Neural cell (in vitro differentiated cells): ENCODE results near the gene SVBP. TPM values are rescaled to one million over a fixed set of nuclear protein-coding genes. Genes with fewer than 3 reads are reported as not detected.
A peak's percentile ranks its signal among the peaks of the same experiment; 100 is the strongest.

Source experiments
- H2AFZ ChIP-seq: fragments of 200-600, 300-800 bp; sonication (generic), shearing (Covaris generic); 2 replicates; pipeline ENCODE4 v1.6.0; 2014; ENCODE audit warnings: low read depth, mild to moderate bottlenecking, antibody characterized with exemption, low read length, moderate library complexity
- H3F3A ChIP-seq: fragments of 200-600 bp; shearing (Covaris generic); 2 replicates; pipeline ENCODE4 v1.6.1; 2016; ENCODE audit warnings: mild to moderate bottlenecking, moderate library complexity, mixed read lengths, antibody characterized with exemption, low read length; ENCODE audit not compliant: insufficient read depth, poor library complexity, severe bottlenecking
- H3K27ac ChIP-seq: fragments of 200-600, 300-800 bp; sonication (generic), shearing (Covaris generic); 2 replicates; pipeline ENCODE4 v1.5.1; 2014; ENCODE audit warnings: mild to moderate bottlenecking, low read length, moderate library complexity
- H3K27me3 ChIP-seq: fragments of 300-800, 200-600 bp; sonication (generic), shearing (Covaris generic); 2 replicates; pipeline ENCODE4 v1.6.0; 2014; ENCODE audit warnings: mild to moderate bottlenecking, low read depth, low read length, moderate library complexity; ENCODE audit not compliant: insufficient read depth
- H3K36me3 ChIP-seq: fragments of 300-800, 200-600 bp; sonication (generic), shearing (Covaris generic); 2 replicates; pipeline ENCODE4 v1.5.1; 2014; ENCODE audit warnings: mild to moderate bottlenecking, antibody characterized with exemption, low read length, moderate library complexity; ENCODE audit not compliant: insufficient read depth
- H3K4me2 ChIP-seq: fragments of 300-800, 200-600 bp; sonication (generic), shearing (Covaris generic); 2 replicates; pipeline ENCODE4 v1.6.0; 2014; ENCODE audit warnings: mild to moderate bottlenecking, low read length
- H3K4me3 ChIP-seq: fragments of 300-800, 200-600 bp; sonication (generic), shearing (Covaris generic); 2 replicates; pipeline ENCODE4 v1.5.1; 2014; ENCODE audit warnings: mild to moderate bottlenecking, low read length, moderate library complexity
- H3K79me2 ChIP-seq: fragments of 200-600 bp; shearing (Covaris generic); replicated peaks from 2 replicates; pipeline ENCODE4 v1.6.0; 2014; ENCODE audit warnings: mild to moderate bottlenecking, low read length, moderate library complexity; ENCODE audit not compliant: insufficient read depth
- H3K9ac ChIP-seq: fragments of 300-800, 200-600 bp; sonication (generic), shearing (Covaris generic); 2 replicates; pipeline ENCODE4 v1.6.1; 2016; ENCODE audit warnings: mild to moderate bottlenecking, low read length, mixed read lengths
- H3K9me2 ChIP-seq: fragments of 200-600 bp; shearing (Covaris generic); 2 replicates; pipeline ENCODE4 v1.6.1; 2016; ENCODE audit warnings: mild to moderate bottlenecking, low read length, mixed read lengths; ENCODE audit not compliant: insufficient read depth
- H3K9me3 ChIP-seq: fragments of 200-600, 300-800 bp; sonication (generic), shearing (Covaris generic); 2 replicates; pipeline ENCODE4 v1.6.1; 2016; ENCODE audit warnings: mild to moderate bottlenecking, mixed run types, low read length, moderate library complexity, mixed read lengths
- H4K20me1 ChIP-seq: fragments of 200-600 bp; shearing (Covaris generic); 2 replicates; pipeline ENCODE4 v1.6.1; 2016; ENCODE audit warnings: mild to moderate bottlenecking, mixed run types; ENCODE audit not compliant: insufficient read depth
- EP300 ChIP-seq: fragments of 450-650 bp; conservative IDR thresholded peaks from 2 replicates; pipeline ENCODE4 v1.6.1; 2014; ENCODE audit warnings: antibody characterized with exemption, mild to moderate bottlenecking, moderate library complexity; ENCODE audit not compliant: poor library complexity, severe bottlenecking
- EZH2 ChIP-seq: fragments of 200-600, 300-800 bp; shearing (Covaris generic), sonication (generic); IDR thresholded peaks from 2 replicates; pipeline ENCODE4 v1.6.1; 2014; ENCODE audit warnings: antibody characterized with exemption, low read length, borderline replicate concordance, mild to moderate bottlenecking; ENCODE audit not compliant: insufficient read depth, poor library complexity, severe bottlenecking
- MXI1 ChIP-seq: fragments of 450-650 bp; conservative IDR thresholded peaks from 2 replicates; pipeline ENCODE4 v1.6.1; 2014; ENCODE audit warnings: antibody characterized with exemption, mild to moderate bottlenecking; ENCODE audit not compliant: poor library complexity, severe bottlenecking
- POLR2AphosphoS5 ChIP-seq: IDR thresholded peaks from 2 replicates; pipeline ENCODE4 v1.6.1; 2012
- RAD21 ChIP-seq: fragments of 450-650 bp; conservative IDR thresholded peaks from 2 replicates; pipeline ENCODE4 v1.6.1; 2014; ENCODE audit warnings: antibody characterized with exemption, mild to moderate bottlenecking, moderate library complexity
- SMC3 ChIP-seq: fragments of 450-650 bp; conservative IDR thresholded peaks from 2 replicates; pipeline ENCODE4 v1.6.1; 2014; ENCODE audit warnings: antibody characterized with exemption, mild to moderate bottlenecking, moderate library complexity; ENCODE audit not compliant: poor library complexity
- TAF1 ChIP-seq: IDR thresholded peaks from 2 replicates; pipeline ENCODE4 v1.6.1; 2012; ENCODE audit warnings: low read depth
- polyA plus RNA-seq: library from polyadenylated mRNA; depleted of rRNA; stranded (reverse); fragments of >200 nt; gene quantifications from 2 replicates; pipeline ENCODE4 v1.2.3, GENCODE V29; 2014
- TF ChIP-seq, protein P1 (sequence below): fragments of 450-650 bp; IDR thresholded peaks from 2 replicates; pipeline ENCODE4 v1.5.1; 2014; ENCODE audit warnings: antibody characterized with exemption, mild to moderate bottlenecking, moderate library complexity; ENCODE audit not compliant: poor library complexity, severe bottlenecking
- TF ChIP-seq, protein P2 (sequence below): IDR thresholded peaks from 2 replicates; pipeline ENCODE4 v1.6.1; 2012; ENCODE audit warnings: borderline replicate concordance

The SVBP gene
- polyA plus RNA-seq, 1 donor from 2014 or later: 231 TPM

DNA sequence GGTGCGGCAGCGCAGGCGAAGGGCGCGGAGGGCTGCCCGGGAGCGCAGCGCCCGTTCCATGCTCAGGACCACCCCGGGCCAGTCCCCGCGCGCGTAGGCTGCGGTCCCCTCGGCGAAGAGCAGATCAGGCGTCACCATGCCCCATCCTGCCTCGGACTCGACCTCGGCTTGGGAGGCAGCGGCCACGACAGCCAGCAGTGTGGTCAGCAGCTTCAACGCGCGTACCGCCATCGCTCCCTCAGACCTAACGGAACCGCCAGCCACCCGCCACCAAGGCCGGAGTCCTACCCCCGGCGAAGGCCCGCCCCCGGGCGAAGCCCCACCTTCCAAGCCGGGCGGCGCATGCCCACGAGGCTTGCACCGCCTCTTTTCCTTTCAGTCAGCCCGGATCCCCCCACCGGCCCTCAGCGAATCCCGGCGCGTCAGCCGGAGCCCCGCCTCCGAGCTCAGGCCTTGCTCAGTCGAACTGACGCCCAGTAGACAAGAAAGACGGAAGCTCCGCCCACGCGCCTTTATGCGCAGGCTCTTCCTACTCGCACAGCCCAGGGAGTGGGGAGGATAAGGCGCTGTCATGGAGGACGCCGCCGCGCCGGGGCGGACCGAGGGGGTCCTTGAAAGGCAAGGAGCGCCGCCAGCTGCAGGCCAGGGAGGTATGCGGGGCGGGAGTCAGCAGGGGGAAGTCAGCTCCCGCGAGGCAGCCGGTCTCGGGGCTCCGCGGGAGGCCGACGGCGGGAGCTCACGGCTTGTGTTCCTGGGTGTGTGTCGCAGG, 50.3 kb downstream of the SVBP start, which contains the start of the genes C1orf50 and P3H1:
Gene C1orf50 (plus strand): TSS at position 509 of the 769 bp plus-strand sequence. CDS start 63 bp downstream, at position 572.
Gene P3H1 (minus strand): TSS at position 288 of the 769 bp plus-strand sequence. CDS start 57 bp downstream, at position 231.
- Histone ChIP-seq H3K9me2 (no peaks in the 10 kb centered on the region), H3K9me3 (no peaks in the 10 kb centered on the region), H3K36me3 (no peaks in the 10 kb centered on the region), H2AFZ (peak within 1 kb of the TSS; percentile 78), H3F3A (no peaks in the 10 kb centered on the region), H3K79me2 (peaks cover 76% of the 10 kb centered on the region), H3K27ac (peak within 1 kb of the TSS; percentile 94), H3K4me3 (peak within 1 kb of the TSS; percentile 98), H3K9ac (peak within 1 kb of the TSS; percentile 96), H3K4me2 (peak within 1 kb of the TSS; percentile 90), H4K20me1 (no peaks in the 10 kb centered on the region), H3K27me3 (no peaks in the 10 kb centered on the region)
- TF ChIP-seq, protein P1, sequence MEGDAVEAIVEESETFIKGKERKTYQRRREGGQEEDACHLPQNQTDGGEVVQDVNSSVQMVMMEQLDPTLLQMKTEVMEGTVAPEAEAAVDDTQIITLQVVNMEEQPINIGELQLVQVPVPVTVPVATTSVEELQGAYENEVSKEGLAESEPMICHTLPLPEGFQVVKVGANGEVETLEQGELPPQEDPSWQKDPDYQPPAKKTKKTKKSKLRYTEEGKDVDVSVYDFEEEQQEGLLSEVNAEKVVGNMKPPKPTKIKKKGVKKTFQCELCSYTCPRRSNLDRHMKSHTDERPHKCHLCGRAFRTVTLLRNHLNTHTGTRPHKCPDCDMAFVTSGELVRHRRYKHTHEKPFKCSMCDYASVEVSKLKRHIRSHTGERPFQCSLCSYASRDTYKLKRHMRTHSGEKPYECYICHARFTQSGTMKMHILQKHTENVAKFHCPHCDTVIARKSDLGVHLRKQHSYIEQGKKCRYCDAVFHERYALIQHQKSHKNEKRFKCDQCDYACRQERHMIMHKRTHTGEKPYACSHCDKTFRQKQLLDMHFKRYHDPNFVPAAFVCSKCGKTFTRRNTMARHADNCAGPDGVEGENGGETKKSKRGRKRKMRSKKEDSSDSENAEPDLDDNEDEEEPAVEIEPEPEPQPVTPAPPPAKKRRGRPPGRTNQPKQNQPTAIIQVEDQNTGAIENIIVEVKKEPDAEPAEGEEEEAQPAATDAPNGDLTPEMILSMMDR: peak; percentile 45
- no peak for TF ChIP-seq EZH2
- TF ChIP-seq RAD21: no peak
- peak; percentile 93 for TF ChIP-seq TAF1
- TF ChIP-seq MXI1: no peak
- peak; percentile 97 for TF ChIP-seq POLR2AphosphoS5
- TF ChIP-seq EP300: peak; percentile 49
- TF ChIP-seq, protein P2, sequence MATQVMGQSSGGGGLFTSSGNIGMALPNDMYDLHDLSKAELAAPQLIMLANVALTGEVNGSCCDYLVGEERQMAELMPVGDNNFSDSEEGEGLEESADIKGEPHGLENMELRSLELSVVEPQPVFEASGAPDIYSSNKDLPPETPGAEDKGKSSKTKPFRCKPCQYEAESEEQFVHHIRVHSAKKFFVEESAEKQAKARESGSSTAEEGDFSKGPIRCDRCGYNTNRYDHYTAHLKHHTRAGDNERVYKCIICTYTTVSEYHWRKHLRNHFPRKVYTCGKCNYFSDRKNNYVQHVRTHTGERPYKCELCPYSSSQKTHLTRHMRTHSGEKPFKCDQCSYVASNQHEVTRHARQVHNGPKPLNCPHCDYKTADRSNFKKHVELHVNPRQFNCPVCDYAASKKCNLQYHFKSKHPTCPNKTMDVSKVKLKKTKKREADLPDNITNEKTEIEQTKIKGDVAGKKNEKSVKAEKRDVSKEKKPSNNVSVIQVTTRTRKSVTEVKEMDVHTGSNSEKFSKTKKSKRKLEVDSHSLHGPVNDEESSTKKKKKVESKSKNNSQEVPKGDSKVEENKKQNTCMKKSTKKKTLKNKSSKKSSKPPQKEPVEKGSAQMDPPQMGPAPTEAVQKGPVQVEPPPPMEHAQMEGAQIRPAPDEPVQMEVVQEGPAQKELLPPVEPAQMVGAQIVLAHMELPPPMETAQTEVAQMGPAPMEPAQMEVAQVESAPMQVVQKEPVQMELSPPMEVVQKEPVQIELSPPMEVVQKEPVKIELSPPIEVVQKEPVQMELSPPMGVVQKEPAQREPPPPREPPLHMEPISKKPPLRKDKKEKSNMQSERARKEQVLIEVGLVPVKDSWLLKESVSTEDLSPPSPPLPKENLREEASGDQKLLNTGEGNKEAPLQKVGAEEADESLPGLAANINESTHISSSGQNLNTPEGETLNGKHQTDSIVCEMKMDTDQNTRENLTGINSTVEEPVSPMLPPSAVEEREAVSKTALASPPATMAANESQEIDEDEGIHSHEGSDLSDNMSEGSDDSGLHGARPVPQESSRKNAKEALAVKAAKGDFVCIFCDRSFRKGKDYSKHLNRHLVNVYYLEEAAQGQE: peak; percentile 72
- TF ChIP-seq SMC3: no peak

DNA sequence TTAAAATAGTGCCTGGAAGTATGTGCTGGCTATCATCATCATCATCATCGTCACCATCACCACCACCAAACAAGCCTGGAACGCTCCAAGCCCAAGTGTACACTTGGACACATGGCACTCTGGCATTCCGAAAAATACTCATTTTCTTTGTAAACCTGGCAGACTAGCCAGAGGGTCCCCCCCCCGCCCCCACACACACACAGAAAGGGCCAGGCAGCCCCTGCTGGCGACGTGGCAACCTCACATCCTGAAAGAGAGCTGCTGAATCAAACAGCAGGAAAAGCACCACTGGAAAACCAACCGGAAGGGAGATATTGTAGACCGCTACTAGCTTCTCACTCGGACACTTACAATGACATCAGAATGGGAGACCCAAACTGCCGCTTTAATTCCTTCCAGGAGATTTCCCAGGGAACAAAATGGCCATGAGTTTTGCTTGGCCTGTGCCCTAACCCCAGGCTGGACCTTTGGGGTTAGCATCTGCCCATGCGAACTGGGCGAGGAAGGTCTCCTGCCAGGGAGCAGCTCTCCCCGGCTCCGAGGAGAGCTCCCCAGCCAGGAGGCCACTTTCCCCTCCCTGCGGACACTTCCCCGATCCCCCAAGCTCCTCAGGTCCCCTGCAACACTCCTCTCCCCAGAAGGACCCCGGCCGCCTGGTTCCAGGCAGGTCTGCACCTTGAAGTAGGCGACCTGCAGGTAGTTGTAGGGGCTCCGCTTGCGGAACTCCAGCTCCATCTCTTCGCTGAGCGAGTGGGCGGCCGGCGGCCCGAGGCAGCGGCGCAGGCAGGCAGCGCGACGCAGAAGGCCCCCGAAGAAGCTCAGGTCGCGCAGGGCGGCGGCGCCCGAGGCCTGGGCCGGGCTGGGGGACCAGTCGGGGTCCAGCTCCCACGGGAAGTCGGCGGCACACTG, 51.1 kb downstream of the SVBP start:
- H3K79me2 ChIP-seq: peaks cover 68% of the 10 kb centered on the region
- H3K4me2 ChIP-seq: peak overlapping the region; percentile 53
- no peaks in the 10 kb centered on the region for H3F3A ChIP-seq
- no peaks in the 10 kb centered on the region for H3K9me3 ChIP-seq
- no peaks in the 10 kb centered on the region for H3K36me3 ChIP-seq
- peak overlapping the region; percentile 47 for H2AFZ ChIP-seq
- H3K4me3 ChIP-seq: peak overlapping the region; percentile 98
- peak overlapping the region; percentile 92 for H3K9ac ChIP-seq
- H3K27ac ChIP-seq: peak overlapping the region; percentile 94
- no peaks in the 10 kb centered on the region for H3K9me2 ChIP-seq
- no peaks in the 10 kb centered on the region for H3K27me3 ChIP-seq
- TF ChIP-seq POLR2AphosphoS5 (peak; percentile 16), EP300 (no peak), EZH2 (no peak), TAF1 (peak; percentile 9), SMC3 (peak; percentile 68), RAD21 (peak; percentile 66), MXI1 (peak; percentile 68)
- TF ChIP-seq, protein P2: no peak
- TF ChIP-seq, protein P1: peak; percentile 79
- no peaks in the 10 kb centered on the region for H4K20me1 ChIP-seq
